ENCODE results near the gene SUDS3.

SUDS3 gene

DNA sequence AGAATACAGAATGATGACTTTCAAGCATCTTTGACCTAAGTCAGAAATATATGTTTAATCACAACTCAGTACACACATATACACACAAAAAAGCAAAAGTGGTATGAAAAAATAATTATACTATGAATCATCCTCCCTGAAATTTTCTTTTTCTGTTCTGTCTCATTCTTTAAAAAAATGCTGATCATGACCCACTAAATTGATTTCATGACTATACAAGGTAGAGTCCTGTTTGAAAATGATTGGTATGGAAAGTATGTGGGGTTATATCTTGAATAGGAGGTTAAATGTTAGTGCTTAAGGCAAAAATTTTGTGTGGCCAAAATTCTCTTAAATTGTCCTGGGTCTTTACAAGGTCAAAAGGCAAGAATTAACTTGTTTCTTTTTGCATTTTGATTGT is 80.4 kb downstream of the SUDS3 start:
- TF ChIP-seq, protein P1, sequence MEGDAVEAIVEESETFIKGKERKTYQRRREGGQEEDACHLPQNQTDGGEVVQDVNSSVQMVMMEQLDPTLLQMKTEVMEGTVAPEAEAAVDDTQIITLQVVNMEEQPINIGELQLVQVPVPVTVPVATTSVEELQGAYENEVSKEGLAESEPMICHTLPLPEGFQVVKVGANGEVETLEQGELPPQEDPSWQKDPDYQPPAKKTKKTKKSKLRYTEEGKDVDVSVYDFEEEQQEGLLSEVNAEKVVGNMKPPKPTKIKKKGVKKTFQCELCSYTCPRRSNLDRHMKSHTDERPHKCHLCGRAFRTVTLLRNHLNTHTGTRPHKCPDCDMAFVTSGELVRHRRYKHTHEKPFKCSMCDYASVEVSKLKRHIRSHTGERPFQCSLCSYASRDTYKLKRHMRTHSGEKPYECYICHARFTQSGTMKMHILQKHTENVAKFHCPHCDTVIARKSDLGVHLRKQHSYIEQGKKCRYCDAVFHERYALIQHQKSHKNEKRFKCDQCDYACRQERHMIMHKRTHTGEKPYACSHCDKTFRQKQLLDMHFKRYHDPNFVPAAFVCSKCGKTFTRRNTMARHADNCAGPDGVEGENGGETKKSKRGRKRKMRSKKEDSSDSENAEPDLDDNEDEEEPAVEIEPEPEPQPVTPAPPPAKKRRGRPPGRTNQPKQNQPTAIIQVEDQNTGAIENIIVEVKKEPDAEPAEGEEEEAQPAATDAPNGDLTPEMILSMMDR (IDR thresholded peaks at IDR 0.05; ENCODE audit: low read depth, low read length, missing control alignments), result no peak
- no peak overlapping the region for H3K4me3 ChIP-seq (replicated peaks; ENCODE audit: low read depth, low read length)
- DNase-seq (ENCODE audit: extremely low read depth, low read depth), result no peak

DNA sequence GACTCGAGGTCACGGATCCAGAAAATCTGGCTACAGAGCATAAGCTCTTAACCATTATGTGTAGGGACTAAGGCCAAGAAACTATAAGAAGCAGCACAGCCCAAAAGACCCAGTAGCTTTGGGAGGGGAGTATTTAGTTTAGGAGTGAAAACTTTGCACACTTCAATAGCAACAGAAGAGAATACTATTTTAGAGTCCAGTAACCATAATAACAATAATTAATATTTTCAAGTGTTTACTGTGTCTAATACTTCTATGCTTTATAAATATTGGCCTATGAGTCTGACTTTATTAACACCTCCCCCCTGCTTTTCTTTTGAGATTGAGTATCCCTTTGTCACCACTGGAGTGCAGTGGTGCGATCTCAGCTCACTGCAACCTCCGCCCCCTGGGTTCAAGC is 82.8 kb downstream of the SUDS3 start:
- DNase-seq (ENCODE audit: extremely low read depth, low read depth), result no peak
- TF ChIP-seq, protein P1 (IDR thresholded peaks at IDR 0.05; ENCODE audit: low read depth, low read length, missing control alignments), result no peak
- no peak overlapping the region for H3K4me3 ChIP-seq (replicated peaks; ENCODE audit: low read depth, low read length)

DNA sequence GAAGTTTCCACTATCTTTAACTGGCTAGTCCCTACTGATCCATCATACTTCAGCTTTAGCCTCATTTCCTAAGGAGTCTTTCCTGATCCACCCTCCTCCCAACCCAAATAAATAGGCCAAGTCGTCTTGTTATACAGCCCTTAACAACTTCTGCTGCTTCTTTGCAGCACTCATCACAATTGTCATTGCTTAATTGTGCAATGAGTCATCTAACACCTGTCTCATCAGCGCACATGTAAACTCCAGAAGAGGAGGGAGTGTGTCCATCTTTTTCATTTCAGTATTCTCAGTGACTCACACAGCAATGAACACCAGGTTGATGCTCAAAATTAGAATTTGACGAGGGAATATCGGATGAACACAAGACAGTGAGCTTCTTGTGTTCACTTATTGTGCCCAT is 87.3 kb downstream of the SUDS3 start:
- no peak for DNase-seq (ENCODE audit: extremely low read depth, low read depth)
- TF ChIP-seq, protein P1 (IDR thresholded peaks at IDR 0.05; ENCODE audit: low read depth, low read length, missing control alignments), result no peak
- no peak overlapping the region for H3K4me3 ChIP-seq (replicated peaks; ENCODE audit: low read depth, low read length)

DNA sequence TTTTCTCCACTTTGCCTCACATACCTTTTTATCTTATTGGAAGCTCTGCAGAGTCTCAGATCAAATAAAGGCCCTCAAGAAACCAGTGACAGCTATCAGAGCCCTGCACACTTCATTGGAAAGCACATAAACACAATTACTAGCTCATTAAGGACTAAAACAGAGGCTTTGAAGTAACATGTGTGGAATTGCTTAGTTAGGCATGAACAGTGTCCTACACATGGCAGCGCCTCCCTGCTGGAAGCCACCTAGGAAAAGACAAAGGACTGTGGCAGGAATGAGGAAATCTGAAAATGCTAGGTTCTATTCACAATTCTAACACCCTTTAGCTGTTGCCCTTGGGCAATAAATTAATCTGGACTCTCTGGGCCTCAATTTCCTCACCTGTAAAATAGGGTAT is 89.4 kb downstream of the SUDS3 start:
- no peak for DNase-seq (ENCODE audit: extremely low read depth, low read depth)
- no peak overlapping the region for H3K4me3 ChIP-seq (replicated peaks; ENCODE audit: low read depth, low read length)
- TF ChIP-seq, protein P1 (IDR thresholded peaks at IDR 0.05; ENCODE audit: low read depth, low read length, missing control alignments), result no peak
